Keratinocyte (primary cell): ENCODE data around the gene SEL1L.
"Not testable (repeated sequence)": the region's sequence is repeated elsewhere in the genome, so short reads cannot be mapped to it uniquely, and the experiment has no call there.

Experiments
- CTCF ChIP-seq, 3 experiments: IDR thresholded peaks in 1 of 3; conservative IDR thresholded peaks in 1 of 3; optimal IDR thresholded peaks in 1 of 3; 2 replicates in 2 of 3; 3 replicates in 1 of 3; pipeline versions ENCODE3 to v1.5.1; 2011; ENCODE audit warnings: low read length in 3 of 3, mild to moderate bottlenecking in 3 of 3, moderate library complexity in 2 of 3, control low read depth in 1 of 3, inconsistent platforms in 1 of 3; ENCODE audit not compliant: insufficient read depth in 2 of 3; ENCODE audit errors: extremely low read depth in 1 of 3
- EZH2 ChIP-seq: IDR thresholded peaks from one replicate; pipeline ENCODE4 v1.6.1; 2012; ENCODE audit warnings: inconsistent platforms, mild to moderate bottlenecking, low read length, moderate library complexity

GRCh38 chr14:81512826-81513225, 20.8 kb downstream of the SEL1L start:
- not testable (repeated sequence) for TF ChIP-seq CTCF (optimal IDR thresholded peaks at IDR 0.05 in 1 of 3, IDR thresholded peaks at IDR 0.05 in 1 of 3, conservative IDR thresholded peaks at IDR 0.05 in 1 of 3; ENCODE audit: extremely low read depth in 1 of 3, insufficient read depth in 2 of 3, low read length in 3 of 3); EZH2
